Breast epithelium (tissue), 3 donors: Measurements from ENCODE around the gene FANCG.

Experiments
- POLR2A ChIP-seq: fragments of 450-650 bp; IDR thresholded peaks from one replicate; pipeline ENCODE4 v1.6.1; 2016; ENCODE audit warnings: antibody characterized with exemption, mild to moderate bottlenecking, moderate library complexity
- POLR2AphosphoS5 ChIP-seq, 3 donors: sonication (generic); formaldehyde crosslinking; IDR thresholded peaks; one replicate each; pipeline ENCODE4 v1.6.1; 2017; ENCODE audit warnings: antibody characterized with exemption in 3 of 3
- TF ChIP-seq, protein P1 (sequence below), 3 donors: fragments of 450-650 bp; IDR thresholded peaks; one replicate each; pipeline ENCODE4 v1.5.1; 2016 to 2017; ENCODE audit warnings: antibody characterized with exemption in 3 of 3, mild to moderate bottlenecking in 3 of 3, moderate library complexity in 3 of 3

DNA sequence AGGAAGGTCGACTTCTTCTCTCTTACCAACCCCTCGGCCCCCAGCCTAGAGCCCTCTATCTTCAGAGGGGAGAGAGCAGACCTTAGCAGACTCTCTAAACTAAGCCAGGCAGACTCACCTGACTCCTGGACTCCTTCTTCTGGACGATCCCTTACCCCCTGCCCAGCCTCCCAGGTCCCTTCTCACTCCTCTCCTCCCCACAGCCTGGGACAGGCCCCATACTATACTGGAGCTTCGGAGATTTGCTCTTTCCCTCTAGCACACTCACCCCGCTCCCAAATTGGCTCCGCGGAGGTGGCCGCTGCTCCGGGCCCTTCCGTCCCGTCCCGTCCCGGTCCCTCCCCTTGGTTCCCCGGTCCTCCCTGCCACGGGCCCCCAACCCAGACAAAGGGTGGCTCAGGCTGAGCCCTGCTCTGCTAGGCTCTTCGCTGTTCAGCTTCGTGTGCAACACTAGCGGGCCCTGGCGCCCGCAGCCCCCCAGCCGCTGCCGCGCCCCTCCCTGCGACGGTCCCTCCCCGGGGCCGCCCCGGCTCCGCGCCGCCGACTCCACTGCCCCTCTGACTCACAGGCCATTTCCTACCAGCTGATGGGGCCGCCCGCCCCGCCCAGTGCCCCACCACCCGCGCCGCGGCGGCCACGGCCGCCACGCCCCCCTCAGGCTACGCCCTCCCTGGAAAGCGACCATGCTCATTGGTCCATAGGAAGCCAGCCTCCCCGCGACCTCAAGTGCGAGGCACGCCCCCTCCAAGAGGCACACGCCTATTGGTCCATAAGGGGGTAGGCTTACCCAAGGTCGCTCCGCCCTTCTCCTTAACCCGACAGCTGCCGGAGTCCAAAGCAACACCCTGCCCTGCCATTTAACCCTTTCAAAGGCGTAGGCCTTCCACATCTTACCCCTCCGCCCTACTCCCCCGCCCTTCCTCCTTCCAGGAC lies 31.5 kb upstream of the FANCG start:
- TF ChIP-seq, protein P1, sequence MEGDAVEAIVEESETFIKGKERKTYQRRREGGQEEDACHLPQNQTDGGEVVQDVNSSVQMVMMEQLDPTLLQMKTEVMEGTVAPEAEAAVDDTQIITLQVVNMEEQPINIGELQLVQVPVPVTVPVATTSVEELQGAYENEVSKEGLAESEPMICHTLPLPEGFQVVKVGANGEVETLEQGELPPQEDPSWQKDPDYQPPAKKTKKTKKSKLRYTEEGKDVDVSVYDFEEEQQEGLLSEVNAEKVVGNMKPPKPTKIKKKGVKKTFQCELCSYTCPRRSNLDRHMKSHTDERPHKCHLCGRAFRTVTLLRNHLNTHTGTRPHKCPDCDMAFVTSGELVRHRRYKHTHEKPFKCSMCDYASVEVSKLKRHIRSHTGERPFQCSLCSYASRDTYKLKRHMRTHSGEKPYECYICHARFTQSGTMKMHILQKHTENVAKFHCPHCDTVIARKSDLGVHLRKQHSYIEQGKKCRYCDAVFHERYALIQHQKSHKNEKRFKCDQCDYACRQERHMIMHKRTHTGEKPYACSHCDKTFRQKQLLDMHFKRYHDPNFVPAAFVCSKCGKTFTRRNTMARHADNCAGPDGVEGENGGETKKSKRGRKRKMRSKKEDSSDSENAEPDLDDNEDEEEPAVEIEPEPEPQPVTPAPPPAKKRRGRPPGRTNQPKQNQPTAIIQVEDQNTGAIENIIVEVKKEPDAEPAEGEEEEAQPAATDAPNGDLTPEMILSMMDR (IDR thresholded peaks at IDR 0.05) = no peak
- TF ChIP-seq POLR2A = no peak
- peak in 2 of 3 donors; percentile 26 to 27 for TF ChIP-seq POLR2AphosphoS5 (IDR thresholded peaks at IDR 0.05)
